ENCODE results near the gene MNT. TPM values are rescaled to one million over a fixed set of nuclear protein-coding genes. Genes with fewer than 3 reads are reported as not detected.

Gene MNT
- total and polyA plus RNA-seq, 9 of the 15 experiments (the other 6 are each of a cell fraction or from before 2014, with no cell fraction given): 0.18 to 23.8 (median 5.3) TPM

DNA sequence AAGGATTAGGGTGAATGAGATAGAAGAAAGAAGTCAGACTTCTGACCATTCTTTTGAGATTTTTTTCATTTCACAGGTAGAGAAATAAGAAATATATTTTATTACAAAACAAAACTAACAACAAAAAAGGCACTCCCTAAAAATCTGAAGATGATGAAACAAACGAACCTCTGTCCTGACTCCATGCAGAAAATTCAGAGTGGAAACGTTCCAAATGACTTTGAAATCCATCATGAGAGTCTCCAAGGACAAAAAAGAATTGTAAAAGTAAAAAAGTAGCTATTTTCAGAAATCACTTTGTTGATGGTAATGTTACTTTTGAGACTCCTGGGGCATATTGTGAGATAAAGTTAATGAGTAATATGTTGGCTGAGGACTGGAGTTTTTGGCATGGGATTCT lies 26.4 kb upstream of the MNT start:
- ATAC-seq (no peak), FAIRE-seq (no peak), DNase-seq (ENCODE audit: extremely low read depth in 1 of 4, low spot score in 3 of 4) (no peak)
- TF ChIP-seq, protein P1, sequence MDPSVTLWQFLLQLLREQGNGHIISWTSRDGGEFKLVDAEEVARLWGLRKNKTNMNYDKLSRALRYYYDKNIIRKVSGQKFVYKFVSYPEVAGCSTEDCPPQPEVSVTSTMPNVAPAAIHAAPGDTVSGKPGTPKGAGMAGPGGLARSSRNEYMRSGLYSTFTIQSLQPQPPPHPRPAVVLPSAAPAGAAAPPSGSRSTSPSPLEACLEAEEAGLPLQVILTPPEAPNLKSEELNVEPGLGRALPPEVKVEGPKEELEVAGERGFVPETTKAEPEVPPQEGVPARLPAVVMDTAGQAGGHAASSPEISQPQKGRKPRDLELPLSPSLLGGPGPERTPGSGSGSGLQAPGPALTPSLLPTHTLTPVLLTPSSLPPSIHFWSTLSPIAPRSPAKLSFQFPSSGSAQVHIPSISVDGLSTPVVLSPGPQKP (CRISPR knock-in tag; IDR thresholded peaks at IDR 0.05): no peak
- TF ChIP-seq MEF2D (tag; conservative IDR thresholded peaks at IDR 0.05; ENCODE audit: low read depth) (no peak), ZNF561 (CRISPR knock-in tag; conservative IDR thresholded peaks at IDR 0.05) (no peak)
- TF ChIP-seq, protein P2, sequence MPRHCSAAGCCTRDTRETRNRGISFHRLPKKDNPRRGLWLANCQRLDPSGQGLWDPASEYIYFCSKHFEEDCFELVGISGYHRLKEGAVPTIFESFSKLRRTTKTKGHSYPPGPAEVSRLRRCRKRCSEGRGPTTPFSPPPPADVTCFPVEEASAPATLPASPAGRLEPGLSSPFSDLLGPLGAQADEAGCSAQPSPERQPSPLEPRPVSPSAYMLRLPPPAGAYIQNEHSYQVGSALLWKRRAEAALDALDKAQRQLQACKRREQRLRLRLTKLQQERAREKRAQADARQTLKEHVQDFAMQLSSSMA (CRISPR knock-in tag; IDR thresholded peaks at IDR 0.05): no peak
- intact Hi-C loops (cut with micrococcal nuclease) (no loop called here), in situ Hi-C loops (cut with MboI) (no loop called here)
- H3K79me2 ChIP-seq (ENCODE audit: control insufficient read depth, insufficient read depth, low read length): no peaks in the 10 kb centered on the region
- BruUV-seq (replicated peaks): no TSS peak
- no peak overlapping the region for H3K4me3 ChIP-seq
- H2AFZ ChIP-seq (ENCODE audit: low read depth, low read length): no peak overlapping the region
- ChIA-PET POLR2A (interaction anchor here (2.0 kb wide), 1 partner anchor 11 kb away, joined by 4 read pairs; no protein-coding TSS in a partner anchor), CTCF (ENCODE audit: low intra/inter-chr PET ratio) (no interaction called here)
- H3K36me3 ChIP-seq (ENCODE audit: control insufficient read depth, insufficient read depth, low read length): peaks cover 19% of the 10 kb centered on the region; the same call in 1 of the 3 replicates
- no peaks in the 10 kb centered on the region for H3K27me3 ChIP-seq (ENCODE audit: control insufficient read depth in 2 of 2, insufficient read depth in 2 of 2, low read length in 2 of 2)
- no peaks in the 10 kb centered on the region for H4K20me1 ChIP-seq (replicated peaks; ENCODE audit: control insufficient read depth, insufficient read depth, low read length)
- H3K4me2 ChIP-seq (ENCODE audit: insufficient read depth, low read length): no peak overlapping the region
- H3K9ac ChIP-seq (ENCODE audit: insufficient read depth in 1 of 2, low read depth in 2 of 2, low read length in 2 of 2): no peak overlapping the region
- H3K9me1 ChIP-seq (ENCODE audit: control insufficient read depth, insufficient read depth, low read length): no peaks in the 10 kb centered on the region
- WGBS (ENCODE audit: insufficient coverage, low coverage, missing lambda C conversion rate): 40% methylated on average over 2 of the region's 2 CpGs
- H3K27ac ChIP-seq (ENCODE audit: extremely low read depth, low read depth, low read length): no peak overlapping the region
- H3K9me3 ChIP-seq (replicated peaks; ENCODE audit: control insufficient read depth, insufficient read depth, low read depth, low read length): no peaks in the 10 kb centered on the region
- no peaks in the 10 kb centered on the region for H3K4me1 ChIP-seq (replicated peaks in 1 of 2; ENCODE audit: control insufficient read depth in 2 of 2, insufficient read depth in 2 of 2, low read length in 2 of 2)

DNA sequence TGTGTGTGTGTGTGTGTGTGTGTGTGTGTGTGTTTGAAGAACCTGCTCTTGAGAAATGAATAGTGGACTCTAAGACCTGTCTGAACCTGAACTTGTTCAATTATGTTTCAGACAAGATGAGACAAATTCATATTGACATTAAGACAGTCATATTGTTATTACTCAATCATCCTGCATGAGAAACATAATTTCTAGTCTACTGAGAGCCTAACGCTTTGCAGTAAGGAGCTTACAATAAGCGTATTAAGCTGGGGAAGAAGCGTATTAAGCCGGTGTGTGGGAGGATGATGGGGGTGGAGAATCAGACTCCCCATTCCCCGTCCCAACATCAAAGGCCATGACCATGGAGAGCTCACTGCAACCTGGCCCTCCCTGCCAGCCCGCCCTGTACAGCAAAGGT lies 22.4 kb upstream of the MNT start:
- Histone ChIP-seq H3K36me3 (ENCODE audit: control insufficient read depth, insufficient read depth, low read length) (peaks cover 46% of the 10 kb centered on the region; the same call in 1 of the 3 replicates), H3K9me3 (replicated peaks; ENCODE audit: control insufficient read depth, insufficient read depth, low read depth, low read length) (no peaks in the 10 kb centered on the region), H2AFZ (ENCODE audit: low read depth, low read length) (no peak overlapping the region), H3K27me3 (ENCODE audit: control insufficient read depth in 2 of 2, insufficient read depth in 2 of 2, low read length in 2 of 2) (no peaks in the 10 kb centered on the region), H3K9me1 (ENCODE audit: control insufficient read depth, insufficient read depth, low read length) (no peaks in the 10 kb centered on the region), H3K27ac (ENCODE audit: extremely low read depth, low read depth, low read length) (no peak overlapping the region), H3K4me1 (replicated peaks in 1 of 2; ENCODE audit: control insufficient read depth in 2 of 2, insufficient read depth in 2 of 2, low read length in 2 of 2) (no peaks in the 10 kb centered on the region), H3K79me2 (ENCODE audit: control insufficient read depth, insufficient read depth, low read length) (no peaks in the 10 kb centered on the region), H3K4me3 (no peak overlapping the region), H4K20me1 (replicated peaks; ENCODE audit: control insufficient read depth, insufficient read depth, low read length) (no peaks in the 10 kb centered on the region), H3K9ac (ENCODE audit: insufficient read depth in 1 of 2, low read depth in 2 of 2, low read length in 2 of 2) (no peak overlapping the region), H3K4me2 (ENCODE audit: insufficient read depth, low read length) (no peak overlapping the region)
- no peak for ATAC-seq
- ChIA-PET POLR2A (no interaction called here), CTCF (ENCODE audit: low intra/inter-chr PET ratio) (no interaction called here)
- in situ Hi-C loops (cut with MboI) (no loop called here), intact Hi-C loops (cut with micrococcal nuclease) (no loop called here)
- no TSS peak for BruUV-seq (replicated peaks)
- no peak for DNase-seq (ENCODE audit: extremely low read depth in 1 of 4, low spot score in 3 of 4)
- FAIRE-seq: no peak
- TF ChIP-seq, protein P3, sequence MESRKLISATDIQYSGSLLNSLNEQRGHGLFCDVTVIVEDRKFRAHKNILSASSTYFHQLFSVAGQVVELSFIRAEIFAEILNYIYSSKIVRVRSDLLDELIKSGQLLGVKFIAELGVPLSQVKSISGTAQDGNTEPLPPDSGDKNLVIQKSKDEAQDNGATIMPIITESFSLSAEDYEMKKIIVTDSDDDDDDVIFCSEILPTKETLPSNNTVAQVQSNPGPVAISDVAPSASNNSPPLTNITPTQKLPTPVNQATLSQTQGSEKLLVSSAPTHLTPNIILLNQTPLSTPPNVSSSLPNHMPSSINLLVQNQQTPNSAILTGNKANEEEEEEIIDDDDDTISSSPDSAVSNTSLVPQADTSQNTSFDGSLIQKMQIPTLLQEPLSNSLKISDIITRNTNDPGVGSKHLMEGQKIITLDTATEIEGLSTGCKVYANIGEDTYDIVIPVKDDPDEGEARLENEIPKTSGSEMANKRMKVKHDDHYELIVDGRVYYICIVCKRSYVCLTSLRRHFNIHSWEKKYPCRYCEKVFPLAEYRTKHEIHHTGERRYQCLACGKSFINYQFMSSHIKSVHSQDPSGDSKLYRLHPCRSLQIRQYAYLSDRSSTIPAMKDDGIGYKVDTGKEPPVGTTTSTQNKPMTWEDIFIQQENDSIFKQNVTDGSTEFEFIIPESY (CRISPR knock-in tag; IDR thresholded peaks at IDR 0.05): no peak
- WGBS (ENCODE audit: insufficient coverage, low coverage, missing lambda C conversion rate): 85% methylated on average over 6 of the region's 6 CpGs

Data from K562 (cell line).